ENCODE results near the gene SYNPR. TPM values are rescaled to one million over a fixed set of nuclear protein-coding genes. Genes with fewer than 3 reads are reported as not detected.

Gene SYNPR
- polyA plus RNA-seq, 3 donors, result not detected

DNA sequence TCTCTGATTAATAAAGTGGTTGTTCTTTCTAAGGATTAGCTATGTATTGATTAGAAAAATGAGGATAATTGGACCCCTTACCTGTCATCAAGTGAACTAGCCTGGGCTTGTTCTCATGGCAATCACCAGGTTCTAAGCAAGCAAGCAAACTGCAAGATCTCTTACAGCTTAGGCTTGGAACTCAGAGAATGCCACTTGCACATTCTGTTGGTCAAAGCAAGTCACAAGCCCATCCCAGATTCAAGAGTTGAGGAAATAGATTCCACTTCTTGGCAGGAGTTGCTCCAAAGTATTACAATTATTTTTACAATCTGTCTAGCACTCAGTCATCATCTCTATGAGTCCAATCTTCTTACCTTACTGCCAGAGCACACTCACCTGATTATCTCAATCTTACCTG is 180.3 kb downstream of the SYNPR start:
- no peaks in the 10 kb centered on the region for H3K36me3 ChIP-seq (replicated peaks in 1 of 2; ENCODE audit: control insufficient read depth in 1 of 2, insufficient read depth in 2 of 2, low read length in 2 of 2)
- no peak overlapping the region for H3K27ac ChIP-seq (ENCODE audit: low read depth in 1 of 2, low read length in 2 of 2)
- Mint-ChIP-seq H3K4me1 (no peaks in the 10 kb centered on the region), H3K27ac (no peak overlapping the region), H3K27me3 (ENCODE audit: low read depth in 3 of 3) (no peaks in the 10 kb centered on the region), H3K4me3 (no peak overlapping the region), H3K36me3 (no peaks in the 10 kb centered on the region), H3K9me3 (peaks cover 0 to 2% (median 0%) of the 10 kb centered on the region in 7 donors)
- no peaks in the 10 kb centered on the region for H3K79me2 ChIP-seq (ENCODE audit: insufficient read depth, low read length)
- no peaks in the 10 kb centered on the region for H4K20me1 ChIP-seq (ENCODE audit: insufficient read depth, low read length)
- intact Hi-C loops (cut with micrococcal nuclease), result no loop called here
- H3K9me3 ChIP-seq (replicated peaks in 1 of 2; ENCODE audit: control insufficient read depth in 1 of 2, insufficient read depth in 1 of 2, low read length in 2 of 2), result no peaks in the 10 kb centered on the region
- H3K27me3 ChIP-seq (ENCODE audit: control insufficient read depth in 2 of 2, insufficient read depth in 2 of 2, low read length in 2 of 2), result no peaks in the 10 kb centered on the region
- no peak overlapping the region for H3K4me3 ChIP-seq (replicated peaks in 1 of 3; ENCODE audit: low read depth in 2 of 3, low read length in 3 of 3)
- no peaks in the 10 kb centered on the region for H3K4me1 ChIP-seq (ENCODE audit: control insufficient read depth in 1 of 2, insufficient read depth in 2 of 2, low read length in 2 of 2)
- no peak overlapping the region for H3K4me2 ChIP-seq (replicated peaks; ENCODE audit: extremely low read depth, low read length, poor library complexity, severe bottlenecking)
- no peak overlapping the region for H2AFZ ChIP-seq (ENCODE audit: insufficient read depth, low read depth, low read length, poor library complexity, severe bottlenecking)
- H3K9ac ChIP-seq (ENCODE audit: insufficient read depth, low read length, poor library complexity, severe bottlenecking), result no peak overlapping the region
- TF ChIP-seq, protein P1, sequence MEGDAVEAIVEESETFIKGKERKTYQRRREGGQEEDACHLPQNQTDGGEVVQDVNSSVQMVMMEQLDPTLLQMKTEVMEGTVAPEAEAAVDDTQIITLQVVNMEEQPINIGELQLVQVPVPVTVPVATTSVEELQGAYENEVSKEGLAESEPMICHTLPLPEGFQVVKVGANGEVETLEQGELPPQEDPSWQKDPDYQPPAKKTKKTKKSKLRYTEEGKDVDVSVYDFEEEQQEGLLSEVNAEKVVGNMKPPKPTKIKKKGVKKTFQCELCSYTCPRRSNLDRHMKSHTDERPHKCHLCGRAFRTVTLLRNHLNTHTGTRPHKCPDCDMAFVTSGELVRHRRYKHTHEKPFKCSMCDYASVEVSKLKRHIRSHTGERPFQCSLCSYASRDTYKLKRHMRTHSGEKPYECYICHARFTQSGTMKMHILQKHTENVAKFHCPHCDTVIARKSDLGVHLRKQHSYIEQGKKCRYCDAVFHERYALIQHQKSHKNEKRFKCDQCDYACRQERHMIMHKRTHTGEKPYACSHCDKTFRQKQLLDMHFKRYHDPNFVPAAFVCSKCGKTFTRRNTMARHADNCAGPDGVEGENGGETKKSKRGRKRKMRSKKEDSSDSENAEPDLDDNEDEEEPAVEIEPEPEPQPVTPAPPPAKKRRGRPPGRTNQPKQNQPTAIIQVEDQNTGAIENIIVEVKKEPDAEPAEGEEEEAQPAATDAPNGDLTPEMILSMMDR (IDR thresholded peaks at IDR 0.05), result no peak
- no peak for DNase-seq

DNA sequence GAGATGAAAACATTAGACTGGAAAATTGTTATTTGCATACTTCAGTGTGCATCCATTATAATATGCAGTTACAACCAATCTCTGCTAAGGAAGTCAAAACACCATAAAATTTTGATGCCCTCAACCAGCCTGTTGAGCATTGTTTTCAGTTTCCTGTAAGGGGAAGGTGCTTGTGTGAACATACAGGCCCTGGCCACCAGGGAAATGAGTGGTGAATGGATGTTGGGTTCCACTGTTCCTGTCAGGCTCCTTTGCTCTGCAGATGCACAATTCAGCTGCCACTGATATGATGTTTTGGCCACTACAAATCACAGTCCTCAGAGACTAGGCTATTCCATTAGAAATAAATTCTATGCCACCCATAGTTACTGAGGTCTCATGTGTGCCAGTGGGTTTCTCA is 184.6 kb downstream of the SYNPR start:
- Histone ChIP-seq H3K27ac (ENCODE audit: low read depth in 1 of 2, low read length in 2 of 2) (no peak overlapping the region), H2AFZ (ENCODE audit: insufficient read depth, low read depth, low read length, poor library complexity, severe bottlenecking) (no peak overlapping the region), H3K4me2 (replicated peaks; ENCODE audit: extremely low read depth, low read length, poor library complexity, severe bottlenecking) (no peak overlapping the region), H3K79me2 (ENCODE audit: insufficient read depth, low read length) (no peaks in the 10 kb centered on the region), H3K9me3 (replicated peaks in 1 of 2; ENCODE audit: control insufficient read depth in 1 of 2, insufficient read depth in 1 of 2, low read length in 2 of 2) (no peaks in the 10 kb centered on the region), H4K20me1 (ENCODE audit: insufficient read depth, low read length) (no peaks in the 10 kb centered on the region), H3K27me3 (ENCODE audit: control insufficient read depth in 2 of 2, insufficient read depth in 2 of 2, low read length in 2 of 2) (no peaks in the 10 kb centered on the region), H3K9ac (ENCODE audit: insufficient read depth, low read length, poor library complexity, severe bottlenecking) (no peak overlapping the region), H3K4me3 (replicated peaks in 1 of 3; ENCODE audit: low read depth in 2 of 3, low read length in 3 of 3) (no peak overlapping the region), H3K4me1 (ENCODE audit: control insufficient read depth in 1 of 2, insufficient read depth in 2 of 2, low read length in 2 of 2) (no peaks in the 10 kb centered on the region), H3K36me3 (replicated peaks in 1 of 2; ENCODE audit: control insufficient read depth in 1 of 2, insufficient read depth in 2 of 2, low read length in 2 of 2) (no peaks in the 10 kb centered on the region)
- DNase-seq, result no peak
- no peak overlapping the region for H3K27ac Mint-ChIP-seq
- peaks cover 0 to 3% (median 0%) of the 10 kb centered on the region in 7 donors for H3K9me3 Mint-ChIP-seq
- TF ChIP-seq, protein P1 (IDR thresholded peaks at IDR 0.05), result no peak
- H3K4me3 Mint-ChIP-seq, result no peak overlapping the region
- intact Hi-C loops (cut with micrococcal nuclease), result no loop called here
- H3K36me3 Mint-ChIP-seq, result no peaks in the 10 kb centered on the region
- H3K4me1 Mint-ChIP-seq, result no peaks in the 10 kb centered on the region
- no peaks in the 10 kb centered on the region for H3K27me3 Mint-ChIP-seq (ENCODE audit: low read depth in 3 of 3)
